GM12891 (cell line): Measurements from ENCODE around the gene ZSCAN31.

ENCODE experiments used
- POLR2A ChIP-seq: IDR thresholded peaks from 2 replicates; pipeline ENCODE4 v1.6.1; 2011; ENCODE audit warnings: low read depth, low read length, control low read depth
- POLR2AphosphoS5 ChIP-seq: IDR thresholded peaks from 2 replicates; pipeline ENCODE4 v1.6.1; 2011; ENCODE audit warnings: low read depth, low read length, control low read depth

GRCh38 chr6:28368522-28368921, 32.6 kb upstream of the ZSCAN31 start:
- TF ChIP-seq POLR2A, result no peak
- no peak for TF ChIP-seq POLR2AphosphoS5
